ENCODE measurements around the gene ICAM4. TPM values are rescaled to one million over a fixed set of nuclear protein-coding genes. Genes with fewer than 3 reads are reported as not detected.

ICAM4 gene
- total and polyA plus RNA-seq, 2 of the 13 experiments (the other 11 are each of a cell fraction or from before 2014, with no cell fraction given), result 2.9 to 4.0 TPM

DNA sequence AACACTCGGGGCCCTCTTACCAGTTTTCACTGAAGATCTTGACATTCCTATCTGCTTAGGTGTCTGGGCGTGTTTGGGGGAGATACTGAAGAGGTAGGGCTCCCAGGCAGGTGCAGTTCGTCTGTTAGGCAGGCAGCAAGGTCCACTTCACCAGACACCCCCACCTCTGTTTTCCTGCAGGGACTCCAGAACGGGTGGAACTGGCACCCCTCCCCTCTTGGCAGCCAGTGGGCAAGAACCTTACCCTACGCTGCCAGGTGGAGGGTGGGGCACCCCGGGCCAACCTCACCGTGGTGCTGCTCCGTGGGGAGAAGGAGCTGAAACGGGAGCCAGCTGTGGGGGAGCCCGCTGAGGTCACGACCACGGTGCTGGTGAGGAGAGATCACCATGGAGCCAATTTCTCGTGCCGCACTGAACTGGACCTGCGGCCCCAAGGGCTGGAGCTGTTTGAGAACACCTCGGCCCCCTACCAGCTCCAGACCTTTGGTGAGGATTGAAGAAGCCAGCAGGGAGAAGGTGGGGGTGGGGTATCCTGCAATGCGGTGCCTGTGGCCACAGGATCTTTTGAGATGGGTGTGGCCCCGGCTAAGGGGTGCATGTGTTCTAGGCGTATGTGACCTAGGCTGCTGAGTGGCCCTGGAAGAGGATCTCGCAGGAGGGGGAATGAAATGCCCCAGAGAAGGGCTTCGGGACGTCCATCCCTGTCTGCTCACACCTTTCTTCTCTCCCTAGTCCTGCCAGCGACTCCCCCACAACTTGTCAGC lies 3.3 kb upstream of the ICAM4 start:
- Histone ChIP-seq H3K4me1 (ENCODE audit: insufficient read depth, low read length) (peaks cover 36% of the 10 kb centered on the region), H4K20me1 (ENCODE audit: insufficient read depth, low read length) (peaks cover 9% of the 10 kb centered on the region; the same call in 1 of the 2 replicates), H3K9me3 (ENCODE audit: low read length) (no peaks in the 10 kb centered on the region), H2AFZ (ENCODE audit: low read length) (no peak overlapping the region), H3K36me3 (replicated peaks in 1 of 2; ENCODE audit: control insufficient read depth in 1 of 2, insufficient read depth in 2 of 2, low read length in 2 of 2) (peaks cover 24 to 38% of the 10 kb centered on the region in 2 experiments), H3K27me3 (ENCODE audit: control insufficient read depth in 1 of 2, insufficient read depth in 2 of 2, low read length in 2 of 2) (no peaks in the 10 kb centered on the region), H3K27ac (ENCODE audit: extremely low read length, insufficient read depth, low read length) (no peak overlapping the region), H3K4me2 (ENCODE audit: low read depth, low read length) (no peak overlapping the region), H3K79me2 (ENCODE audit: insufficient read depth, low read length) (no peaks in the 10 kb centered on the region), H3K4me3 (replicated peaks in 1 of 3; ENCODE audit: insufficient read depth in 1 of 3, low read depth in 2 of 3, low read length in 3 of 3) (no peak overlapping the region), H3K9ac (ENCODE audit: insufficient read depth, low read depth, low read length) (no peak overlapping the region)
- ChIA-PET CTCF (ENCODE audit: low intra/inter-chr PET ratio, low total read pairs) (no interaction called here), POLR2A (interaction anchor here (2.1 kb wide), 1 partner anchor 12 kb away, joined by 9 read pairs; the partner anchor contains the start of gene ICAM1)
- intact Hi-C loops (cut with micrococcal nuclease; ENCODE audit: unreplicated experiment), result no loop called here
- BruUV-seq (replicated peaks), result no TSS peak
- ATAC-seq (no peak), DNase-seq (ENCODE audit: low spot score) (no peak), FAIRE-seq (no peak)
- 96% methylated on average over 17 of the region's 23 CpGs for WGBS (ENCODE audit: low lambda C conversion rate)
- TF ChIP-seq ZNF256 (CRISPR knock-in tag; conservative IDR thresholded peaks at IDR 0.05) (no peak), AGO1 (IDR thresholded peaks at IDR 0.05; ENCODE audit: low read depth, low read length, poor library complexity, severe bottlenecking) (peak; percentile 21), AGO2 (optimal IDR thresholded peaks at IDR 0.05; ENCODE audit: low read depth, low read length) (peak; percentile 34), ZNF652 (CRISPR knock-in tag; IDR thresholded peaks at IDR 0.05; ENCODE audit: borderline replicate concordance, low read depth) (no peak), ZFYVE20 (CRISPR knock-in tag; IDR thresholded peaks at IDR 0.05; ENCODE audit: borderline replicate concordance, low read depth) (no peak), MEIS2 (CRISPR knock-in tag; IDR thresholded peaks at IDR 0.05) (no peak), TCF7 (IDR thresholded peaks at IDR 0.05; ENCODE audit: low read depth) (no peak), ZNF484 (CRISPR knock-in tag; IDR thresholded peaks at IDR 0.05; ENCODE audit: borderline replicate concordance, low read depth) (no peak), GATAD1 (CRISPR knock-in tag; IDR thresholded peaks at IDR 0.05) (no peak), POLR2A (IDR thresholded peaks at IDR 0.05; ENCODE audit: insufficient read depth in 1 of 2, low read depth in 2 of 2, low read length in 2 of 2) (no peak), RBFOX2 (IDR thresholded peaks at IDR 0.05; ENCODE audit: low read depth, low read length) (peak; percentile 66)
- TF ChIP-seq, protein P1, sequence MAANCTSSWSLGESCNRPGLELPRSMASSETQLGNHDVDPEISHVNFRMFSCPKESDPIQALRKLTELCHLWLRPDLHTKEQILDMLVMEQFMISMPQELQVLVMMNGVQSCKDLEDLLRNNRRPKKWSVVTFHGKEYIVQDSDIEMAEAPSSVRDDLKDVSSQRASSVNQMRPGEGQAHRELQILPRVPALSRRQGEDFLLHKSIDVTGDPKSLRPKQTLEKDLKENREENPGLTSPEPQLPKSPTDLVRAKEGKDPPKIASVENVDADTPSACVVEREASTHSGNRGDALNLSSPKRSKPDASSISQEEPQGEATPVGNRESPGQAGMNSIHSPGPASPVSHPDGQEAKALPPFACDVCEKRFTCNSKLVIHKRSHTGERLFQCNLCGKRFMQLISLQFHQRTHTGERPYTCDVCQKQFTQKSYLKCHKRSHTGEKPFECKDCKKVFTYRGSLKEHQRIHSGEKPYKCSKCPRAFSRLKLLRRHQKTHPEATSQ (CRISPR knock-in tag; IDR thresholded peaks at IDR 0.05; ENCODE audit: borderline replicate concordance), result no peak
- TF ChIP-seq, protein P2, sequence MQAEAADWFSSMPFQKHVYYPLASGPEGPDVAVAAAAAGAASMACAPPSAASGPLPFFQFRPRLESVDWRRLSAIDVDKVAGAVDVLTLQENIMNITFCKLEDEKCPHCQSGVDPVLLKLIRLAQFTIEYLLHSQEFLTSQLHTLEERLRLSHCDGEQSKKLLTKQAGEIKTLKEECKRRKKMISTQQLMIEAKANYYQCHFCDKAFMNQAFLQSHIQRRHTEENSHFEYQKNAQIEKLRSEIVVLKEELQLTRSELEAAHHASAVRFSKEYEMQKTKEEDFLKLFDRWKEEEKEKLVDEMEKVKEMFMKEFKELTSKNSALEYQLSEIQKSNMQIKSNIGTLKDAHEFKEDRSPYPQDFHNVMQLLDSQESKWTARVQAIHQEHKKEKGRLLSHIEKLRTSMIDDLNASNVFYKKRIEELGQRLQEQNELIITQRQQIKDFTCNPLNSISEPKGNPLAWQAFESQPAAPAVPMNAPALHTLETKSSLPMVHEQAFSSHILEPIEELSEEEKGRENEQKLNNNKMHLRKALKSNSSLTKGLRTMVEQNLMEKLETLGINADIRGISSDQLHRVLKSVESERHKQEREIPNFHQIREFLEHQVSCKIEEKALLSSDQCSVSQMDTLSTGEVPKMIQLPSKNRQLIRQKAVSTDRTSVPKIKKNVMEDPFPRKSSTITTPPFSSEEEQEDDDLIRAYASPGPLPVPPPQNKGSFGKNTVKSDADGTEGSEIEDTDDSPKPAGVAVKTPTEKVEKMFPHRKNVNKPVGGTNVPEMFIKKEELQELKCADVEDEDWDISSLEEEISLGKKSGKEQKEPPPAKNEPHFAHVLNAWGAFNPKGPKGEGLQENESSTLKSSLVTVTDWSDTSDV (CRISPR knock-in tag; IDR thresholded peaks at IDR 0.05), result no peak
- in situ Hi-C loops (cut with HindIII; ENCODE audit: extremely low pct_ligation_motif_present, low pct_unique_long_range_greater_than_20kb), result no loop called here
